Measurements from ENCODE around the gene NEK10.
"Not testable (repeated sequence)": the region's sequence is repeated elsewhere in the genome, so short reads cannot be mapped to it uniquely, and the experiment has no call there.

Gene NEK10

GRCh38 chr3:27368831-27369607 lies at the start of gene NEK10:
TSS of gene NEK10 (minus strand) at chr3:27369383. CDS start at chr3:27352882, 16,501 bp downstream.
- peak; percentile 85 for DNase-seq

DNA sequence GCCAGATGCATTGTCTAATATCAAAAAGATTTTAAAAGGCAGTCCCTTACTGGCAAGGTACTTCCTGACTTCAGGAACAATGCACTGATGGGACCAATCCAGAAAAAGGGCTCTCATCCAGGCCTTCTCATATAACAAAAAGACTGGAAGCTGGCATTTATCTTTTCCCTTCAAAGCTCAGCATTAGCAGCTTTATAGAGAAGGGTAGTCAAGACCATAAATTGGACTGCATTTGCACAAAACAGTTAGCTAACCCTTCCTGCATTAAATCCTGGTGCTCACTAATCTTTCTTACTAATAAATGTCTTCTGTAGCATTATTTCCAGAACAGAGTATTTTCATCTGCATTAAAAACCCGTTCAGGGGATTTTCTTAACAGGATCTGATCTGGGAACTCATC lies 46.0 kb upstream of the NEK10 start:
- no peak for DNase-seq

DNA sequence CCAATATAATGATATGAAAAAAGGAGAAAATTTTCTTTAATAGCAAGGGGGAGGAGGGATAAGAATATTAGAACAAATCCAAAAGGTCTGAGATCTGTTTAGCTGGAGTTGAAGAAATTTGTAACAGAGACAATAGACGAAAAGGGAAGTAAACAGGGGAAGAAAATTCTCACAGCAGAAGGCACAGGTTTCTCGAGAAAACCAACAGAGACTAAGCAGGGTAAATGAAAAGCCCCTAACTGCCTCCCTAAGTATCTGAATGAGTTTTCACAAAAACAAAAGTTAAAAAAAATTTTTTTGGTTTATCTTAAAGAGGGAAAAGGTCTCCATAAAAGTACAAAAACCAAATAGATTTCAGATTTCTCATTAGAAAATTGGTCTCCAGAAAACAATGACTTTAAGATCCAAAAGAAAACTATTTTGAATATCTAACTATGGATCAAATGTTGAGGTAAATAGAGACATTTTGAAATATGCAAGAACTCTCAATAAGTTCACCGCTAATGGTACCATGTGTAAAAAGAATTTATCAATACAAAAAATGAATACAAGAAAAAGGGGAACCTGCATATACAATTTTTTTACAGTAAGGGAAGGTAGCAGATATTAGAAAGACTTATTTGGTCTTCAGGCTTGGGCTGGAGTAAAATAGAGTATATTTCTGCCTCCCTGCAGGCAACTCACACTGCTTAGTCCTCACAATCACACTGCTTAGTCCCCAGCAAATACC lies 23.9 kb upstream of the NEK10 start:
- no peak for DNase-seq

DNA sequence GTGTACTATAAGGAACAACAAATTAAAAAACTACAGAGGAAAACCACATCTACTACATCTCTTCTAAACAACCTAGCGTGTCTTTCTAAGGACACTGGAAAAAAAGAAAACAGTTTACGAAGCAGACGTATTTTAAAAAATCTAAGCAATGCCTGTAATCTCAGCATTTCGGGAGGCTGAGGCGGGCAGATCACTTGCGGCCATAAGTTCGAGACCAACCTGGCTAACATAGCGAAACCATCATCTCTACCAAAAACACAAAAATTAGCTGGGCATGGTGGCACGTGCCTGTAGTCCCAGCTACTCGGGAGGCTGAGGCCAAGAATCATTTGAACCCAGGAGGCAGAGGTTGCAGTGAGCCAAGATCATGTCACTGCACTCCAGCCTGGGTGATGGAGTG lies 23.2 kb upstream of the NEK10 start:
- DNase-seq: not testable (repeated sequence)

GRCh38 chr3:27391796-27392195 lies 22.6 kb upstream of the NEK10 start:
- no peak for DNase-seq

GRCh38 chr3:27387625-27388024 lies 18.4 kb upstream of the NEK10 start:
- no peak for DNase-seq

DNA sequence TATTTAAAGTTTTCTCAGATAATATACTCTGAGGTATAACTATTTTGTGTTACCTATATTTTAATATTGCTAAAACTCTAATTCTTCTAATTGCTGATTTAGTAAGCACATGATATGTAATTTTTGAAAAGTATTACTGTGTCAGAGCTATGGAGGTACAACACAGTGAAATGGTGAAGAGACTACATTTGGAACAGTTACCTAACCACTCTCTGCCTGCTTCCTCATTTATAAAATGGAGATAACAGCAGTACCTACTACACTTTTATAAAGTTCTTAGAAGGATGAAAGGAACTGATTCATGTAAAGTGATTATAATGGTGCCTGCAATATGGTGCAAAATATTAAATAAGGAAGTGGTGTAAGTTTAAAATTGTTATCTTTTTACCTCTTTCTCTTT lies 16.3 kb upstream of the NEK10 start:
- no peak for DNase-seq

GRCh38 chr3:27384191-27384590 lies 15.0 kb upstream of the NEK10 start:
- no peak for DNase-seq

DNA sequence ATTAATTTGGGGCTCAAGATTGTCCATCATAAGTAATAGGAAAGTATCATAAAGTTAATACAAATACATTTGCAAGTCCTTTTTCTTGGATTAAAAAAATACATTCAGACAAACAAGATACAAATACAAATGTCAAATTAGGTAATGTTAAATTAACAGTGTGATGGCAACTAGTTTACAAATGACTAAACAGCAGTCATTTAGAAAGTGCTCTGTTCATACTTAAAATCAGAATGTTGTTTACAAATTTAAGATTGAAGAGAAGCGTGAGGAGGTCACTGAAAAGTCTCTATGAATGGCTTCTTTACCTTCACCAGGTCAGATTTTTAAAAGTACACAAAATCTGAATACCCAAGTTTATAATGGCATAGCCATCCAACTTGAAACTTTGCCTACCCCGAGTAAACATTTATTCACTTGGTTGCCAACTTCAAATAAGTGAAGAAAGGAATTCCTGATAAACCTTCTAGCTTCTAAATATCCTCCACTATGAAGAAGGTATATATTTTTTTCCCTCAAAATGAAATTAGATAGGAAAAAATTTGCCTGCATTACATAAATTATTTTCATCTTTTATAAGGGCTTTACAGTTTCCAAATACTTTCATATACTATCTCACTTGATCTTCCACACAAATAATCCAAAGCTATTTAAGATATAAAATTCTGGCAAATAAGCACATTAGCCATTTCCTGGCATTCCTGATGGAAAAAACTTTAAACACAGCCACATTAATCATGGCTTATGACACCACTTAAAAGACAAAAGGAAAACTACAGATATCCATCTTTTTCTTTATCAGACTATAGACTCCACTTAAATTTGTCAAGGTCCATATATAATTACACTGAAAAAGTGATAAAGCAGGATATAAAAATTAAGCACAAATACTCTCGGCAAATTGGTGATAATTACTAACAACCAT lies 11.5 kb upstream of the NEK10 start:
- no peak for DNase-seq

DNA sequence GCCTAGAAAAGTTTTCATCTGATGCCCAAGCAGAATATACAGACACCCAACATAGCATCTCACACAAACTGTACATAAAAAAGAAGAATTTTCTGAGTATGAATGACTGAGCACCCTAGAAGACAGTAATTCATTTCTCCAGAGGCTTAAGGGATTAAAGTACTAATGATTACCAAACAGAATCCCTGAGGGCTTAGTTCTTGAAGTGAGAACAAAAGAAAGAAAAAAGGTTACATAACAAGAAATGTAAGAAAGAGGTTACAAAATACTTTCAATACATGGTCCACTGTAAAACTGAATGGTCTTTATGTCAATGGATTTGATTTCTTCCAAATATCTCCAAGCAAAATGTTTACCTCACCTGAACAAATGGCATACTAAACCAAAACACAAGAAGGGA lies 9.1 kb upstream of the NEK10 start:
- no peak for DNase-seq

GRCh38 chr3:27376109-27376772 lies 7.1 kb upstream of the NEK10 start:
- DNase-seq: no peak

DNA sequence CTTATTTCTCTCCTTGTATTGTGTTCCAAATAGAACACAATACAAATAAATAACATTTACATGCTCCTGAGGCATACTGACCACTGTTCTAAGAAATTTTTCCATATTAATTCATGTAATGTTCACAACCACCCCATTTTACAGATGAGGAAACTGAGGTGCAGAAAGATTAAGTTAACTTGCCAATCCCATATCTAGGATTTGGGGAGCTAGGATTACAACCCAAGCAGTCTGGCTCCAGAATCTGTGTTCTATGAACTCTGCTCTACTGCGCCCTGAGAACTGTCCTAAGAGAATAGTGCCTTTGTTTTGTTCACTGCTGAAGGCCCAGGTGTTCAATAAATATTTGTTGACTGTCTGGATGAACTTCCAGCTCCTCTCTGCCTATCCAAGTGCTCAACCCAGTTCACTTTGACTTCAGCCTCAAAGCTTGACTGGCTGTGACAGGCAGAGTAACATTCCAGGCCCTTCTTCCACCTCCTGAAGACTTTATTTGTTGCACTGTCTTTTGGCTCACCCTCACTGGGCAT lies 3.1 kb downstream of the NEK10 start:
- no peak for DNase-seq

DNA sequence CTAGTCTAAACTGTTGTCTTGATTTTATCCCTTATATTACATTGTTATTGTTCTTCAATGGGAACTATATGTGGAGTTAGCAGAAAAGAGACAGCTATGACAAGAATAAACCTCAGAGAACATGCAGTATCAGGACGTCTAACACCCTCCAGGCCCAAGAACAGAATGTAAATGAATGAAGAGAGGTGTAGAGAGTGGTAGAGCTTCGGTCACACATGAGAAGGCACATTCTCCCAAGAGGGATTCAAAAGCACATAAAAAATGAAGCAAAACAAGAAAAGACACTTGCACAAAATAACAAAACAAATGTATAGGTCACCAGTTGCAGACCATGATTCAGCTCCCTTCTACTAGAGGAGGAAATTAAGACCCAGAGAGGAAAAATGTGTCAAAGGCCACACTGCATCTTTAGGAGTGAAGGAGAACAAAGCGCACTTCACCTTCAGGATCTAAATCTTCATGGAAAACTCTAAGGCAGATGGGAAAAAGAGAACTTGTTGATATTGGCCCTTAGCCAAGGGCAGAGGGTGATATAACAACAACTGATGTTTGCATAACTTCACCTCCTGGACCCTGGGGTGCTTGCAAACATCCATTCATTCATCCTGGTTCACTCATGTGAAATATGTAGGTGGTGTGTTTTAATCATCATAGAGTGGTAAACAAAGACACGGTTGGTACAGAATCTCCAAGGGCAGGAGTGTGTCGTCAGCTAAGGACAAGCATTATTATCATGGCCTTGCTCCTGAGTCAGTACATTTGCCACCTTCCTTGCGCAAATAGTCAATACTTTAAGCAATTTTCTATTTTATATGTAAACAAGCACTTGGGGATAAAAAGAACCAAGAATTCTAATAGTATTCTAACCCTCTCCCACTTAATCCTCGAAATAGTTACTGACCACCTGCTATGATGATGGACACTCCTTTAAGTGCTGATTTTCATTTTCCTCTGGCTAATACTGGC lies 8.8 kb downstream of the NEK10 start:
- DNase-seq: peak; percentile 85

- DNase-seq: peak; percentile 16
Observed at GRCh38 chr3:27358372-27358771, 10.8 kb downstream of the NEK10 start.

DNA sequence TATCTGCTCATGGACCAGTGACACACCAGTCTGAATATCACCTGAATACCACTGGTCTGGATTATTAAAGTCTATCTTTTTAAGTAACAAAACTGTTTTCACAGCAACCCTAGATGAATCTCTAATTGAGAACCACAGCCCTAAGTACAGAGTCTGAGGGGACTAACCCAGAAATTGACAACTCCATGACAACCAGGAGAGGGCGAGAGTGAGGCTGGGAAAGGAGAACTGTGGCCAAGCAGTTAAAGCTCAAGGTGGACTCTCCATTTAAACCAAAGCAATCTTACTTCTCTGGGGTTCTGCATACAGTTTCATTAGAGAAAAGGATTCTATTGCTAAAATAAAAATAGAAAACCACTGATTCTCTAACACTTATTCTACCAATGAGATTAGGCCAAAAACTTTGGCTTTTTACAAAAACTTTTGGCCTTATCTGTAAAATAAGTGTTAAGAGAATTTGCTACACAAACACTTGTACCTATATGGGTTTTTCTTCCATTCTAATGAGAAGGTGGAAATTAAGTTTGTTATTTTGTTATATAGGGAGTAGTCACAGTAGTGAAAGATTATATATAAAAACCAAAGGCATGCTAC lies 11.4 kb downstream of the NEK10 start:
- peak; percentile 0 for DNase-seq

GRCh38 chr3:27356976-27357375 lies 12.2 kb downstream of the NEK10 start:
- DNase-seq: no peak

DNA sequence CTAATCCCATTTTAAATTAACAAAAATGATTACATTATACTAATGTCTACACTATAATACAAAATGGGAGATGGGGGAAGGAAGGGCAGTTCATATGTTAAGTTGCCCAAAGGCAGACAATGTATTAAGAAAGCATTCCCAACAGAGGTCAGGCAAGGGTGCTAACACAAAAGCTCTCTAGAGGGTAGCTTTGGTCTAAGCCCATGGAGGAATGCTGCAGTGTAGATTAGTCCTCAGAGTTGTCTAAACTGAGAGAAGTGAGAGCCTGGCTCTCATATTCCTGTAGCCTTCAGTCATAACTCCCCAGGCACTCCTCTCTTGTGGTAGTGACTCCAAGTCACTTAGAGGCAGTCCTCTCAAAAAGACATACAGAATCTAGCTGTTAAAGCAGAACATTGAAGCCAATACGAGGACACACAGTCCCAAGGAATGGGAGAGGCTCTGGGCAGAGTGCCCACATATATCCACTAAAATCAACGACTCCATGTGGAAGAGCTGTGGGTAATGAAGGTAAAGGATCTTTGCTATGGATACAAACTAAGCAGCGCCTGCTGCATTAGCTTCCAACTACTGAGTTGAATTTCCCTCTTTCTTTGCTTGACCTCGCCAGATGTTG lies 14.5 kb downstream of the NEK10 start:
- no peak for DNase-seq

GRCh38 chr3:27354161-27354560 lies 15.0 kb downstream of the NEK10 start:
- no peak for DNase-seq

GRCh38 chr3:27353221-27353620 lies 16.0 kb downstream of the NEK10 start:
- DNase-seq: no peak

- DNase-seq: no peak
Observed at GRCh38 chr3:27352047-27352446, 17.1 kb downstream of the NEK10 start.

All from NCI-H2171 treated with DMSO at 0.1 percent for 48 hours (cell line).